GM21526 (cell line): ENCODE data around the gene DUSP16.
"Not testable (repeated sequence)": the region's sequence is repeated elsewhere in the genome, so short reads cannot be mapped to it uniquely, and the experiment has no call there.

Experiments
- ATAC-seq: cut with Tn5 transposase; IDR thresholded peaks from one replicate; pipeline ENCODE4 v1.9.1; 2021; ENCODE audit warnings: moderate library complexity; ENCODE audit not compliant: unreplicated experiment, low FRiP score

Gene DUSP16

DNA sequence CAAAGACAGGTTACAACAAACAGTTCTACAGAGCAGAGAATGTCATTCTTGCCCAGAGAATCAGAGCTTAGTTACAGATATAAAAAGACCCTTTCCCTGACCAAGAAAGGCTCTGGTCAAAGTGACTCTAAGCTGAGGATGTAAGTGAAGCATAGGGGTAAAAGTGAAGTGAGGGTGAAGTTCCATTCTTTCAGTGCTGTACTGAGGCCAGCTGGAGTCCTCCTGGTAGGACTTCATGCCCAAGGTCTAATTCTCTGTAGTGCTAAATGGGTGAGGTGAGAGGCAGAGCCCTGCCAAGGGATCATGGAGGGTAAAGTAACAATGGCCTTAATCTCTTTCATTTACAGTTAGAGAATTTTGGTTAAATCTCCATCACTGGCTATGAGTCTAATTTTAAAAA lies 38.5 kb downstream of the DUSP16 start:
- no peak for ATAC-seq

GRCh38 chr12:12523229-12523628 lies 39.4 kb downstream of the DUSP16 start:
- no peak for ATAC-seq

GRCh38 chr12:12522657-12523056 lies 40.0 kb downstream of the DUSP16 start:
- ATAC-seq, result not testable (repeated sequence)

DNA sequence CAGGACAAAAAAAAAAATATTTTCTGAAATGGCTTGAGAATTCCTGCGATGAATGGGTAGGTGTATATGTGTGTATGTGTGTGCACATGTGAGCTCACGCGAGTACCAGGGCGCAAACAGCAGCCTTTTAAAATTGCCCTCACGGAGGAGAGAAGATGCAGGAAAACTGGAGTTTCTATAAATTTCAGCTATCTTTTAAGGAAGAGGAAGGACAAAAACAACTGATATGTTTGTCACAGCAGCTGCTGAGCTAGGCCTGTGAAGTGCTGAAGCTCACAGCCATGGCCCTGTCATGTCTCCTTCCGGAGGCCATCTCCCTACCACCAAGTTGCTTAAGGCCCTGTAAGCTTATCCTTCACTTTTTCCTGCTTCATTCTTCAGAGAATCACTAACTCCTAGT lies 40.8 kb downstream of the DUSP16 start:
- ATAC-seq, result no peak

DNA sequence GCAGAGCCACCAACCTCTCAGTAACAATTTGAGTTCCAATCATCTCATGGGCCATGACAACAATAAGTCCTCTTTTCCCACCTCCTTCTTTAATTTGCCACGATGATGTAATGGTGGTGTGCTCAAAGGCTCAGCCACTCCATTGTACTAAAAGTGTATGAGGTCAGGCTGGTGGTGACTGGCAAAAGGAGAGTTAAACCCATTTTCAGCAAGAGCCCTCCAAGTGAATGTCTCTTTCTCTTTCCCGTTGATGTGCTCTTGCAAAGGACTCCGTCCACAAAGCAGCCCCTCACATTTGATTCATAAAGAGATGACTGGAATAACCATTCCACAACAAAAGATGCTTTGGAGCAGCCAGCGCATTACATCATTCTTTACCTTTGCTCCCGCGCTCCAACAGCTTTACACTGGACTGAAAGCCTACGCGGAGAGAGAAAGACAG lies 41.6 kb downstream of the DUSP16 start:
- ATAC-seq, result no peak

DNA sequence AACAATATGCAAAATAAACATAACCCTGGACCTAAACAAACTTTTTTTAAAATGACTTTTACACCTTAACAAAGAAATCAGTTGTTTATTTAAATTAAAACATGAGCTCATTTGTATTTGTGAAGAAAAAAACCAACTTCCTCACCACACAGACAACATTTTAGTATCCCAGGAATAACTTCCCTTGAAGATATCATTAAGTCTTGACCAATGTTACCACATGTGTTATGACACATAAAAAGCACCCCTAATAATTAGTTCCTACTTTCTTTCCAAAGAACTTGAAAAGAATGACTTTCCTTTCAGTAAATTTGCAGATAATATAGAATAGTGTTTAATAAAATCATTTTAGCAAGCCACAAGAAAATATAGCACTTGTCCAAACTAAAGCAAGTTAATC lies 42.4 kb downstream of the DUSP16 start:
- no peak for ATAC-seq

- no peak for ATAC-seq
Observed at GRCh38 chr12:12519354-12519998, 43.2 kb downstream of the DUSP16 start.

- no peak for ATAC-seq
Observed at GRCh38 chr12:12518919-12519318, 43.7 kb downstream of the DUSP16 start.

- no peak for ATAC-seq
Observed at GRCh38 chr12:12518464-12518845, 44.2 kb downstream of the DUSP16 start.

- ATAC-seq, result no peak
Observed at GRCh38 chr12:12513416-12514006, 49.2 kb downstream of the DUSP16 start.

GRCh38 chr12:12511895-12512711 lies 50.6 kb downstream of the DUSP16 start:
- ATAC-seq, result no peak

GRCh38 chr12:12511021-12511783 lies 51.5 kb downstream of the DUSP16 start:
- ATAC-seq, result no peak

GRCh38 chr12:12510551-12510950 lies 52.1 kb downstream of the DUSP16 start:
- no peak for ATAC-seq

- ATAC-seq, result no peak
Observed at GRCh38 chr12:12510141-12510540, 52.5 kb downstream of the DUSP16 start.

DNA sequence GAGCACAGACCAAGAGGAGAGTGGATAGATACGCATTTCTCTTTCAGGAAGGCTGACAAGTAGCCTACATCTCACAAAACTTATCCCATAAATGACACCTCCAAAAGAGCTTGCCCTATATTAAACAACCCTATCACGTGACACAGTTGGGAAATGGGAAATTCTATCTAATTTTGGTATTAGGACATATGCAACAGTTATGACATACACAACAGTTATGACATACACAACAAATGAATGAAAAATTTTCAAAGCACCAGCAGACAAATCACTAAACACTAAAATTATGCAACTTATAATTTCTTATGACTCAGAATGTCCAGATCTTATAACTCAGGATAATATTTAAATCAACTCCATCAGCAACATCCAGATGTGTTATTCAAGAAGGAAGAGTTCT lies 54.1 kb downstream of the DUSP16 start:
- ATAC-seq, result no peak

- ATAC-seq, result no peak
Observed at GRCh38 chr12:12507121-12507520, 55.5 kb downstream of the DUSP16 start.

DNA sequence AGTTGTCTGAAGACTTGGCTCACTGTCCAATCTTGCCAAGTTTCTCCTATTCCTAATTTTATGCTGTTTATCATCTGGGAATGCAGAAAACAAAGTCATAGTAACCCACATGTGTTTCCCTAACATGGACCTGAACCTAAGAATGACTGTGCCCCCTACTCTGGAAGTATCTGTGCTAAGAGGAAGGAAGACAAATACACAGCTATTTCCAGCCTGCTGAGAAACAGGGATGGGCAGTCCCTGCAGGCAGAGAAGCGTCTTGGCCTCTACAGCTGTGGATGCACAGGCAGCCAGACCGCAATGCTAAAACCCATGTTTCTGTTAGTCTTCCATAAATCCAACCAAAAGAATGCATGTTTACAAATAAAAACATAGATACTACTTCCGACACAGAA lies 56.2 kb downstream of the DUSP16 start:
- no peak for ATAC-seq

DNA sequence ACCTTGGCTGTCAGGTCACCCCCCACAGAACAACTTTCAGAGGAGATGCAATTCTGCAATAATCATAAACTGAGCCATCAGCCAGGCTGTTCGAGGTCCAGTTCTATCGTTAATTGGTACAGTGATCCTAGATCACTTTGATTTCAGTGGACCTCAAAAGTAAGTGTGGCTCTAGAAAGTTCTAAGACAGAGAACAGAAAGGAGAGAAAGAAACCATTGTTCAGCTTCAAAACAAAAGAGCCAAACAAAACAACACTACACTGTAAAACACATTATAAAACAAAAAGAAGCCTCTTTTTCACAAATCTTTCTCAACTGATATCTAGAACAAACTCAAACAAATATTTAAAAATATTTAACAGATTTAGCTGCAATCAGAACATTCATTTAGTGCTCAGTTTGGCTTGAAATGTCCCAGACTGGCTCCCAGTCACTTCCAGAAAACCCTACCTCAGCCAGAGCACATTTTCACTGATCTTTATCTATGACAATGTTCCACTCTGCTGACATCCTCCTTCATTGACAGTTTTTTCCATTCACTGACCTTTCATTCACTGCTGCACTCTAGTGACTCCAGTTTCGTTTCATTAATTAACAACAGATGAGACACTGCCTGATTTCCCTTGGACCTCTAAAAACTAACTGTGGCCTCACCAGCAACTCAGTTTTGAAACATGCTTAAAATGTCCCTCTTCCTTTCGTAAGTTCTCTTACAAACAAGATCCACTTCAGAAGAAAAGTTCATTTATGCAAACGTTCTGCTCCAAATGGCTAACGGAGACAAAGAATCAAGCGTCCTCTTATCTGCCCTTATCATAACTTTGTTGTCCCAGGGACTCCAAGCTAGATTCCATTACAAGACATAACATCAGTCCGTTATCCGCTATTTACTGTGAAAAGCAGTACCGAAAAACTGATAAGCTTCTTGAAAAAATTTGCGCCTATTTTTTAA lies 56.8 kb downstream of the DUSP16 start:
- peak; percentile 85 for ATAC-seq

- no peak for ATAC-seq
Observed at GRCh38 chr12:12503384-12504078, 59.1 kb downstream of the DUSP16 start.
